Gastroesophageal sphincter (tissue), 4 donors: Measurements from ENCODE around the gene DRD2. TPM values are rescaled to one million over a fixed set of nuclear protein-coding genes. Genes with fewer than 3 reads are reported as not detected.

Experiments
- ATAC-seq: fragments of 150-250 bp; one replicate; pipeline ENCODE4 v1.9.1; 2016; ENCODE audit warnings: mild to moderate bottlenecking, moderate library complexity
- H3K27ac ChIP-seq, 4 donors: fragments of 200-600 bp; sonication (generic) in 3 of 4; 1 replicate in 3 of 4; 2 replicates in 1 of 4; pipeline ENCODE4 v1.5.1; 2016 to 2019
- H3K27me3 ChIP-seq: fragments of 200-600 bp; sonication (generic); one replicate; pipeline ENCODE4 v1.5.1; 2019
- H3K36me3 ChIP-seq, 2 donors: fragments of 200-600 bp; sonication (generic); one replicate each; pipeline ENCODE4 v1.5.1; 2019; ENCODE audit warnings: control low read depth in 1 of 2
- H3K4me1 ChIP-seq, 3 donors: fragments of 200-600 bp; sonication (generic); 1 replicate in 2 of 3; 2 replicates in 1 of 3; pipeline ENCODE4 v1.5.1; 2016 to 2019; ENCODE audit warnings: control low read depth in 2 of 3
- H3K4me3 ChIP-seq, 2 donors: fragments of 200-600 bp; sonication (generic); one replicate each; pipeline ENCODE4 v1.5.1; 2019; ENCODE audit warnings: mild to moderate bottlenecking in 1 of 2, moderate library complexity in 1 of 2
- H3K9me3 ChIP-seq, 3 donors: fragments of 200-600 bp; sonication (generic); one replicate each; pipeline ENCODE4 v1.5.1; 2017 to 2019; ENCODE audit warnings: control low read depth in 2 of 3
- CTCF ChIP-seq, 4 experiments: fragments of 200-600 bp in 2 of 4; fragments of 450-650 bp in 2 of 4; sonication (generic) in 1 of 4; IDR thresholded peaks; one replicate each; pipeline ENCODE4 v1.5.1; 2017 to 2019; ENCODE audit warnings: antibody characterized with exemption in 4 of 4, mild to moderate bottlenecking in 2 of 4, moderate library complexity in 2 of 4
- EP300 ChIP-seq: sonication (generic); formaldehyde crosslinking; IDR thresholded peaks from one replicate; pipeline ENCODE4 v1.6.1; 2017; ENCODE audit warnings: antibody characterized with exemption, mild to moderate bottlenecking
- POLR2A ChIP-seq, 2 donors: fragments of 450-650 bp; IDR thresholded peaks; one replicate each; pipeline ENCODE4 v1.6.1; 2017; ENCODE audit warnings: antibody characterized with exemption in 2 of 2, mild to moderate bottlenecking in 2 of 2, moderate library complexity in 1 of 2
- POLR2AphosphoS5 ChIP-seq: sonication (generic); formaldehyde crosslinking; IDR thresholded peaks from one replicate; pipeline ENCODE4 v1.6.1; 2017; ENCODE audit warnings: antibody characterized with exemption
- WGBS, 2 donors: methylation state at CpG; one replicate each; pipeline ENCODE4 v1.1.5; 2018; ENCODE audit warnings: low coverage in 1 of 2; 5-methylcytosine and 5-hydroxymethylcytosine counted together
- total RNA-seq, 4 donors: library from RNA; depleted of rRNA; stranded (reverse); fragments of >200 nt; gene quantifications; one replicate each; pipeline ENCODE4 v1.1.0, GENCODE V29; 2016

DRD2 gene
- total RNA-seq, 4 donors from 2014 or later = 0.13 to 0.35 TPM; not detected in 2

- WGBS, 2 donors = 100% methylated on average over 1 of the region's 4 CpGs; no CpG with 5 or more reads in 1 of the 2 donors
- no peak overlapping the region for H3K4me3 ChIP-seq
- no peak overlapping the region for H3K27ac ChIP-seq
- no peaks in the 10 kb centered on the region for H3K36me3 ChIP-seq
- no peaks in the 10 kb centered on the region for H3K4me1 ChIP-seq
- no peak for TF ChIP-seq CTCF (IDR thresholded peaks at IDR 0.05)
- TF ChIP-seq POLR2AphosphoS5 = no peak
- no peak for TF ChIP-seq EP300
- no peak for TF ChIP-seq POLR2A (IDR thresholded peaks at IDR 0.05)
- ATAC-seq = no peak
- no peaks in the 10 kb centered on the region for H3K9me3 ChIP-seq
- no peaks in the 10 kb centered on the region for H3K27me3 ChIP-seq
Observed at GRCh38 chr11:113431746-113432145, 43.5 kb downstream of the DRD2 start.

GRCh38 chr11:113426686-113427085, 48.5 kb downstream of the DRD2 start:
- TF ChIP-seq CTCF (IDR thresholded peaks at IDR 0.05) (no peak), EP300 (no peak), POLR2AphosphoS5 (no peak), POLR2A (IDR thresholded peaks at IDR 0.05) (no peak)
- ATAC-seq = no peak
- H3K4me3 ChIP-seq = no peak overlapping the region
- WGBS, 2 donors = 84 to 85% methylated on average over 3 to 4 of the region's 6 CpGs
- H3K36me3 ChIP-seq = no peaks in the 10 kb centered on the region
- no peak overlapping the region for H3K27ac ChIP-seq
- H3K27me3 ChIP-seq = no peaks in the 10 kb centered on the region
- H3K4me1 ChIP-seq = no peaks in the 10 kb centered on the region
- H3K9me3 ChIP-seq = no peaks in the 10 kb centered on the region

GRCh38 chr11:113420808-113421207, 54.4 kb downstream of the DRD2 start:
- ATAC-seq = no peak
- no peaks in the 10 kb centered on the region for H3K27me3 ChIP-seq
- H3K4me1 ChIP-seq = no peaks in the 10 kb centered on the region
- 42 to 44% methylated on average over 2 of the region's 2 CpGs for WGBS, 2 donors
- H3K36me3 ChIP-seq = no peaks in the 10 kb centered on the region
- H3K4me3 ChIP-seq = no peak overlapping the region
- H3K9me3 ChIP-seq = no peaks in the 10 kb centered on the region
- no peak overlapping the region for H3K27ac ChIP-seq
- TF ChIP-seq EP300 (no peak), CTCF (IDR thresholded peaks at IDR 0.05) (no peak), POLR2AphosphoS5 (no peak), POLR2A (IDR thresholded peaks at IDR 0.05) (no peak)

GRCh38 chr11:113419454-113420003, 55.7 kb downstream of the DRD2 start:
- H3K4me3 ChIP-seq = no peak overlapping the region
- no peaks in the 10 kb centered on the region for H3K27me3 ChIP-seq
- WGBS, 2 donors = no CpG with 5 or more reads among the region's 14 CpGs
- no peak overlapping the region for H3K27ac ChIP-seq
- H3K9me3 ChIP-seq = no peaks in the 10 kb centered on the region
- no peak for ATAC-seq
- no peaks in the 10 kb centered on the region for H3K4me1 ChIP-seq
- TF ChIP-seq POLR2A (IDR thresholded peaks at IDR 0.05) = no peak
- TF ChIP-seq EP300 = no peak
- no peak for TF ChIP-seq POLR2AphosphoS5
- TF ChIP-seq CTCF (IDR thresholded peaks at IDR 0.05) = no peak
- no peaks in the 10 kb centered on the region for H3K36me3 ChIP-seq

- TF ChIP-seq POLR2A (IDR thresholded peaks at IDR 0.05) (no peak), EP300 (no peak), CTCF (IDR thresholded peaks at IDR 0.05) (no peak), POLR2AphosphoS5 (no peak)
- WGBS, 2 donors = 33 to 65% methylated on average over 1 to 2 of the region's 2 CpGs
- H3K27ac ChIP-seq = no peak overlapping the region
- no peaks in the 10 kb centered on the region for H3K9me3 ChIP-seq
- H3K4me1 ChIP-seq = no peaks in the 10 kb centered on the region
- no peak for ATAC-seq
- H3K36me3 ChIP-seq = no peaks in the 10 kb centered on the region
- H3K27me3 ChIP-seq = no peaks in the 10 kb centered on the region
- no peak overlapping the region for H3K4me3 ChIP-seq
Observed at GRCh38 chr11:113417428-113417827, 57.8 kb downstream of the DRD2 start.
